ENCODE data around the gene PHYHIPL.

Gene PHYHIPL

DNA sequence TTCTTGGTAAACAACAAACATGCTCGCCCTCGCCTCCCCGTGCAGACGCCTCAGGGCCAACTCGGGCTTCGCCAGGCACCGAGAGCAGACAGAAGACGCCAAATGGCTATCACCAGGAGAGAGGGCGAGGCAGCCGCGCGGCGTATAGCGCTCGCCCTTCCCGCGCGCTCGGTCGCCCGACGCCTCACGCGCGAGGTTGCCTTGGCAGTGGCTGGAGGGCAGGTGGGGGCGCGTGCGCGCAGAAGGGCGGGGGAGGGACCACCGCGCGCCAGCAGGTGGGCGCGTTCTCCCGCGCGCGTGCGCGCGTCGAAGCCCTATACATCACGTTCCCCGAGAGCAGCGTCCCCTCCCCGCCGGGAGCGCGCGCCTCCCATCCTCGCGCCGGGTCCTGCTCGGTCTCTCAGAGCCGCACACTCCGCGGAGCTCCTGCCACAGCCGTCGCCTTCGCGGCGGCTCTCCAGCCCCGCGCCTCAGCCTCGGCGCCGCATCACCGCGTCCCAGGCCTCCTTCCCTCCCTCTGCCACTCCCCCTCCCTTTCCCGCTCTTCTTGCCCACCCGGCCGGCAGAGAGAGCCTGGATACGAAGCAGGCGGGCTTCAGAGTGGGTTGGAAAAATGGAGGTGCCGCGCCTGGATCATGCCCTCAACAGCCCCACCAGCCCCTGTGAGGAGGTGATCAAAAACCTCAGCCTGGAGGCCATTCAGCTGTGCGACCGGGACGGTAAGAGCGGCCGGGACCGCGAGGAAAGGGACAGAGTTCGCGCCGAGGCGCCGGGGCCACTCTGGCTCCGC, at the start of gene PHYHIPL:
PHYHIPL (plus strand) TSS at position 403 of the 790 bp plus-strand sequence; CDS start at position 614, 211 bp downstream.
- DNase-seq (ENCODE audit: insufficient read length, low spot score) (no peak), FAIRE-seq (no peak)

DNA sequence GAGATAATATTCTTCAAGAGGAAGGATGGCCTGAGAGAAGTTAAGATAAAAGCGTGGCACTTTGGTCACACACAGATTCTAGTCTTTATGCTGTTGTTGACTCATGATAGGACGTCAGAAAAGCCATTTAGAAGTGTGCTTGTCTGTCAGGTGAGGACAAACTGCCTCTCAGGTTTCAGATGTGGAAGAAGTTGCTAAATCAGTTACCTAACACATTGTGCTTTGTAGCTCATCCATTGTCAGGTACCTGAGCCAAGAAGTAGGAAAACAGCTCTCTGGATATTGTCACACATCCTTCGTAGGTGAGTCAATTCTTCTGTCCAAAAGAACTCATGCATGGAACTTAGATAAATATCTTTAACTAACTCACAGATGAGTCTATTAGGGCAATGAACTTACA, 49.5 kb upstream of the PHYHIPL start:
- no peak for FAIRE-seq
- DNase-seq (ENCODE audit: insufficient read length, low spot score), result no peak

DNA sequence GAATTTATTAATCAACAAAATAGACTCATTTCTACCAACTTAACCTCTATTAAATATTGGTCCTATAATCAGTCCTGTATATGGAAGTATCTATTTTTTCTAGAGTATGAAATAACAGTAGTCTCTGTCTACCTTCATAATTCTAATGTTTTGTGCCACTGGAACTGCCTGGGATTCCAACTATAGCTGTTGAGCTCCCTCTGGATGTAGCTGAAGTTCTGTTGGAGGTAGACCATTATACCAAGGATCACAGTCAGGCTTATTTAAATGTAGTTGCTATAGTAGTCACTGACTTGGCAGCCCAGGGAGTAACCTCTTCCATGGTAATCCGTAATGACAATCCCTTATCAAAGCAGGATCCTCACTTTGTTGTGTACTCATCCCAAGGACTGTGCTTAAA, 48.5 kb upstream of the PHYHIPL start:
- DNase-seq (ENCODE audit: insufficient read length, low spot score), result no peak
- no peak for FAIRE-seq

DNA sequence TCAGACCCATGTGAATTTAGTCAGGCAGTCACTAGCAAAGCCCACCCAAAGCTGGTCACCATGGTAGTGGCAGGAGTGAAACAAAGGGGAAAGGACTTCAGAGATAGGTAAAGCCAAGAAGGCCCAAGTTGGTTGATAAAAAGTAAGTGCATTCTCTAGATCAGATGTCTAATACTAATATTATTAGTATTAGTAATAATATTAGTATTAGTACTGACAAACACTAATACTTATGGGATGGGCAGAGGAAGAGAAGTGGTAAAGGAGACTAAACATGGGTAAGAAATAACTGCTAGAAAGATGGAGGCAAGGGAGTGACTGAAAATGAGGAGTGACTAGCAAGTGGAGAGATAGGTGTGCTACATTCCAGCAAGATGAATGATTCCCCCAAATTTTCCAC, 46.6 kb upstream of the PHYHIPL start:
- no peak for DNase-seq (ENCODE audit: insufficient read length, low spot score)

DNA sequence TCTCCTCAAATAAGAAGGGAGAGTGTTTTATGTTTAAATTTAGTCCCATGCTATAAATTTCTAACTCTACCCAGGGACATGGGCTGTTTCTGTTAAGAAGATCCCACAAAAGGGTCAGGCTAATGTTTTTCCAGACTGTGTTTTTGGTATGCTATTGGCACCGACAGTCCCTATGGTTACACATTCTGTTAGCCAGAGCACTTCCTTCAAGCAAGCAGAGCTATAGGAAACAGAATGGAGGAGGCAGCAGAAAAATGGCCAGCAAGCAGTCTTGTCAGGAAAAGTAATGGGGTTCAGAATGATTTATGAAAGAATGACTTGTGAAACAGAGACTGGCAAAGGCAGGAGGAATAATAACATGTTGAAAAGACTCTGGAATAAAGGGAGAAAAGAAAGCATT, 44.8 kb upstream of the PHYHIPL start:
- DNase-seq (ENCODE audit: insufficient read length, low spot score) (no peak), FAIRE-seq (no peak)

More for the DNA sequence above, 46.6 kb upstream of the PHYHIPL start:
- no peak for FAIRE-seq

DNA sequence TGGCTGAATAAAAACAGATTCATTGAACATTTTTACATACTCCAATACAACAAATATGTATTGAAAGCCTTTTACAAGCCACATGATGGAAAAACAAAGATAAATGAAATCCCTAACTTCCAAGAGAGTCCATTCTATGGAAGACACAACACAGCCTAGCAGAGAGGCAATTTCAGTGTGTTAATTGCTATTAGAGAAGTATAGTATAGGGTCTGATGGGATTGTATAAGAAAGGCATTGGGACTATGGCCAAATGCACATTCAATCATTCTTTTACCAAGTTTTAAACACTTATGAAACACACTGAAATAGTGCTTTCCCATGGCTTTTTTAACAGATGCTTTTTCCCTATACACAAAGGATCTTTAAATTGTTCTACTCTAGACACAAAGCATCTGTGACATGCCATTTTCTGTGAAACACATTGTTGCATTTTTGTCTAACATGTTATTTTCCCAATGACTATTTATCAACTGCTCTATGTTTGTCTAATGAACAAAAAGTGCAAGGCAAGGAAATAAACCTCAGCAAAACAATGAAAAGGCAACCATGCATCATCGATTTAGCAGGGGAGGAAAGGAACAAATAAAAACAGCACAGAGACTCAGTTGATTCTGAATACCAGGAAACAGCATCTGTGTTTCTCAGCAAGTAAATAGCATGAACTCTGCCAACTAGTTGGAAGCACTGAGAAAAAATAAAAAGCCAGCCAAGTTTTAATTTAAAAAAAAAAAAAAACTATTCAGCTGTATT, 42.4 kb upstream of the PHYHIPL start:
- DNase-seq (ENCODE audit: insufficient read length, low spot score), result no peak
- no peak for FAIRE-seq

DNA sequence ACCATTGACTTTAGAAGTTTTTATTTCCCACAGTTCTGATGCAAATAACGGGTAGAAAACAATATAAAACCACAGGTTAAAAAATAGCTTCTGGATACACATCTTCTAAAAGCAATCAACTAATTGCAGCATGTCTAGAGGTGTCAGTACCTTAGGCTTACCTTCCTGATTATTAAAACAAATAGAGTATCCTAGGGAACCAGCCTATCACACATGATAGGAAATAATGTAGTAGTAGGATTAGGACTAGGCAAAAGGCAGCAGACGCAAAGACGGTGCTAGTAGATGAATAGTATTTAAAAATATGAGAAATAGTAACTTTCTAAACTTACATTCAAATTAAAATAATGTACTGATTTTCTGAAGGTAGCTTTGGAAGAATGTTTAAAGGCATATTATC, 41.7 kb upstream of the PHYHIPL start:
- DNase-seq (ENCODE audit: insufficient read length, low spot score), result no peak
- no peak for FAIRE-seq

DNA sequence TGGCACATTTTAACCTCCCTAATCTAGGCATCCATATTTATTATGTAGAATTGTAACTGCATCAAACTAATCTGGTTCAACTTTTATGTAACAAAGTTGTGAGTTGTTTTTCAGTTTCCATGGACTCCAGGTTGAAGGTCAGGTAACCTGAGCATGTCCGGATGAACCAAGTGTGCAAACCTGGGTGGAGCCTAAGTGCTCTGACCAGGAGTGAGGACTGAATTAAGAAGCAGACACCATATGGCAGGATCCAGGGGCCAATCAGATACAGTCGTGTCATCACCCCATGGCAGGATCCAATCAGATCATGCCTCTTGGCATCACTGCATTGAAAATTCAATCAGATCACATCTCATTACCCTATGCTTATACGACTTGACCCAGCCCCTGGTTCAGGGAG, 41.2 kb upstream of the PHYHIPL start:
- no peak for FAIRE-seq
- no peak for DNase-seq (ENCODE audit: insufficient read length, low spot score)

DNA sequence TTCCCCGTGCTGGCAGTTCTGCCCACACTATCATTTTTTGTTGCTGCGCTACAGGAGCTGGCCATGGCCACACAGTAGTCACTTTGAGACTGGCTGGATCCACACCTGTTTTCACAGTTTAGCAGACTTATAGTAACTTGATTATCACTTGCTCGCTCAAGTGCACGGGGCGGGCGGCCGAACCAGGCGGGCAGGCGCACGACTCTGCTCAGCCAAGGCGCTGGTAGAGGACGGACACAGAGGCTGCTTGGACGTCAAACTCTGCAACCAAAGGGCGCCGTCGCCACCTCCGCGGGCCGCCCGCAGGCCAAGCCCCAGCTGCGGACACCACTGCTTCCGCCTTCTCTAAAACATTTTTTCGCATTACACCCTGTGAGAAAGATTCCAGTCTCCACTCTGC, 38.4 kb upstream of the PHYHIPL start:
- no peak for FAIRE-seq
- DNase-seq (ENCODE audit: insufficient read length, low spot score), result no peak

DNA sequence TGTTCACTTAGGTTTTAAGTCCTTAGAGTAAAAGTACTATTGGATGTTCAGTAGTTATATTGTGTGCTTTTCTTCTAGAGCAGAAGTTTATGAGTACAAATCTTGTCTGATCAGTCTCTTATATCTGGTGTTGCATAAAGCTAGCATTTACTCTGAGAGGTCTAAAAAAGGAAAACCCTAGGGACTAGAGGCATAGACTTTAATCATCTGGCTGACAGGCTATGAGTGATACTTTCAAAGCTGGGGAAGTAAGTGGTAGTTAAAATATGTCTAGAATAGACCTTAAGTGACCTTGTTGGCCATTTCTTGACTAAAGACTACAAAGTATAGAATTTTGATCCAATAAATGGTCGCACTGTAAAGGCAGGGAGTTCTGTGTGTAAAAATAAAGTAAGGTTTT, 32.9 kb upstream of the PHYHIPL start:
- DNase-seq (ENCODE audit: insufficient read length, low spot score) (no peak), FAIRE-seq (no peak)

DNA sequence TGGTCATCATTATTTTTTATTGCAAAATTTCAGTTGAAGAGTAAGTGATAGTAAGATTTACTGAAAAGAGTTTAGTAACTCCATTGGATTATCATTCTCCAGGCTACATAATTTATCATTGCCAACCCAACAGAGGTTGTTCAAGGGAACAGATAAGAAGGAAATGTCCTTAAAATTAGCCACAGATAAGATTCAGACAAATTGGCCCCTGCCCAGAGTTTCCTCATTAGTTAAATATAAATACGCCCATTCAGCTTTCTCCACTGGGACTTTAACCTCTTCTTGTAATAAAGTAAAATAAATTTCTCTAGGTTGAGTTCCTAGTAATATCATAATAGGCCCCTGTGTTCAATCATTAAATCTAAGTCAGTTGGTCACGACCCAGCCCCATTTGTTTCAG, 27.7 kb upstream of the PHYHIPL start:
- DNase-seq (ENCODE audit: insufficient read length, low spot score), result no peak
- FAIRE-seq, result no peak

DNA sequence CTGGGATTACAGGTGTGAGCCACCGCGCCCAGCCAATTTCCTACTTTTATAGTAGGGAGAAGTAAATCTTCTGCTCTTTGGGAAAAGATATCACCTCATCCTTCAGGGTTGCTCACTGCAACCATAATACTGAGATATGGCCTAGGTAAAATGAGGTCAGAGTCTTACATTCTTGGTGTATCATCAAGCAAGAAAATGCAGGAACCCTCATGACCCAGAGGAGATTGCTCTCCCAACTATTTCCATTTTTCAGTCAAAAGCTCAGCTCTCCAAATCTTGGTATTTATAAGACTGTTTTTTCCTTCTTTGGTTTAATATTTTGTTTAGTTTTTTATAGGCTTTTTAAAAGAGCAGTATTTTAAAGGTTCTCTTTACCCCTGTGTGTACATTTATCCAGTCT, 20.9 kb upstream of the PHYHIPL start:
- DNase-seq (ENCODE audit: insufficient read length, low spot score) (no peak), FAIRE-seq (no peak)

DNA sequence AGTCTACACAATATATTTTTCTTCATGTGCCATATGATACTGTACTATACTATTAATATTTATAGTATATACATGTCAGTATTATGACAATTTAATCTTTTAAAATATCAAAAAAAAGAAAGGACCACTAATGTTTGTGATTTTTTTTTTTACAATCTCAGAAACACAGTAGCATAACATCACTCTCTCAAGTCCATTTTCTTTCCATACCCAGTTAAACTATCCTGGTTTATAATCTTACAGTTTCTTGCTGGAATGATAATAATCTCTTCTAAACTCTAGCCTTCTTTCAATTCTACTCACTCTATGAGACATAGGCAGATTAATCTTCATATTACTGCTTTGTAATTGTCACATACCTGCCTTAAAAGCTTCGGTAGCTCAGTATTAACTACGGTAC, 8.9 kb upstream of the PHYHIPL start:
- FAIRE-seq (no peak), DNase-seq (ENCODE audit: insufficient read length, low spot score) (no peak)

DNA sequence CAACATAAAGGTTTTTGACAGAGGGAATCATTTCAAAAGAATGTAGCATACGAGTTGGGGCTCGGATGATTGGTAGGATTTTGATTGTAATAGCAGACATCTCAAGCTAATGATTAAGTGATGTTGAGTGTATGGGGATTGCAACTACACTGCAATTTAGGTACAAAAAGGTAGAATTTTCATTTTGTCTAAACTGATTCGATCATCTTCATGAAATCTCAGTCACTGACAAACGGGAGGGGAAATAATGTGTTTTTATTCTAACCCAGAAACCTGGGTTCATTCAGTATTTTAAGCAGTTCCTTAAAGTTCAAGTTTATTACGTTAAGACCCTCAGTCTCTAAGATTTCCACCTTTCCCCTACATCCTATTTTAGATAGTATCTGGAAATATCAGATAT, 3.9 kb upstream of the PHYHIPL start:
- FAIRE-seq, result no peak
- no peak for DNase-seq (ENCODE audit: insufficient read length, low spot score)

DNA sequence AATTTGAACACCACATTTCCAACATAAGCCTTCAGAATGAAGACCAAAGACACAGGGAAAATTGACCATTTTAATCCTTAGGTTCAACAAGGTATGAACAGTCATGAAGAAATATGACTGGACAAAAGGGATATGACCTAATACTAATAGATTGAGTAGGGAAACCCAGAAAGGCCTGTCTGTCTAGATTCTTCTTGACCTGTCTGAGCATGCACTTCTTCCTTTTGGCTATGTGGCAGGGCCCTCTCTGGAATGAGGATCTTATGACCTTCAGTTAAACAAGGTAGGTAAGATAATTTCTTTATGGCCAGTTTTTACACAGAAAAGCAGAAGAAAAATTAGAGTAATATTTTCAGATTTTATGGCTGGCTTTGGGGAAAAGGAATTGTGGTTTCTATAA, 3.0 kb upstream of the PHYHIPL start:
- no peak for DNase-seq (ENCODE audit: insufficient read length, low spot score)
- FAIRE-seq, result no peak

DNA sequence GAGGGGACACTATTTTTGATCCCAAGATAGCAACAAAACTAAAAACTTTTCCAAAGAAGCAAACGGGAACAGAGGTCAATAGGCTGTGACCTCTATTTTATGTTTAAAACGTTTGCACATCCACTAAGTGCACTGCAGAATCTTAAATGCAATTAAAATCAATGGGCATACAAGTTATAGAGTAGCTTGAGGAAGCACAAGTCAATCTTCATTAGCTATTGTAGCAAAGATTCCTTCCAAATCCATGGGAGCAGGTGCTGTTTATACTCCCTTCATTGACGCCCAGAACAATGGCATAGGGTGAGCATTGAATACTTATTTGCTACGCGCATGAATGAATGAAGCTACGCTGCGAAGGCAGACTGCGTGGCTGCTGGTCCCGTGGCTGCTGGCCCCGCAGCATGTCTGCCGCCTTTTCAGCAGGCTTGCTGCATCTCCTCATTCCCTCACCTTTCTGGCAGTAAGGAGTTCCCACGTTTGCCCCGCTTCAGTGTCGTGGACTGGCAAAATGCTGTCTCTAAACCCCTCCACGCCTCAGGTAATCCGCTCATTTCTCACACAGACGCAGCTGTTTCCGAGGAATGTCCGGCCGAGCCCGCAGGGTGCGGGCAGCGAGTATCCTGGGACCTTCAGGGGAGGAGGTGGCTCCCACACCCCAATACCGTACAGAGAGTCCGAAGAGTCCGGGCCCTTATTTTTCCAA, 754 bp upstream of the PHYHIPL start:
- FAIRE-seq (no peak), DNase-seq (ENCODE audit: insufficient read length, low spot score) (no peak)

DNA sequence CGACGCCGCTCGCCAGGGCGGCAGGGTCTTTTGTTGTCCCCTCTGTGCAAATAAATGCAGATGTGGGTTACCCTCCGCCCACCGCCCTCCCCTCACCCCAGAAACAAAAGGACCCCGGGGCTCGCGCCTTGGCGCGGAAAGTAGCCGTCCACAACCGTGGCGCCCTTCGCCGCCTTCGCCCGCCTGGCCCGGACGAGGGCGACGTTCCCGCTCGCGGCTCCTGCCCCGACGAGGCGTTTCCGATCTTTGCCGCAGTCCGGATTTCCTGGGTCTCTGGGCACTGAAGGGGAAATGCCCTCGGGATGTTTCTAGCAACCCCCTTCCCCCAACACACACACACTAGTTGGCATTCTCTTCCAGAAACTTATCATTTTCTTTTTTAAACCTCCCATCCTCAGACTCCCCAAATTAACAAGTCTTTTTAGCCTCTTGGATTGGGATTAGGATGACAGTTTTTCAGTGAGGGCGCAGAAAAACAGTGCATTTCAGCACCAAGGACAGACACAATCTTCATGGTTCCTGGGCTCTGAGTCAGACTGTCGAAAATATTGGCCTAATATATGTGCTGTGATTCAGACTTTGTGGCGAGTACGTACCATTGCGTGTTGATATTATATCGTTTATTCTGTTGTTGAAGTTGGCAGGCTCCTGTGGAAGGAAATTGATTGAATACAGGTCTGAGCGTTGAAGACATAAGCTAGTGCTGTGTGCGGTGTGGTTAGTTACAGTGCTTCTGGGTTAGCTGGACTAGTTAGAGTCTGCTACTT, 771 bp downstream of the PHYHIPL start:
- DNase-seq (ENCODE audit: insufficient read length, low spot score) (no peak), FAIRE-seq (no peak)

DNA sequence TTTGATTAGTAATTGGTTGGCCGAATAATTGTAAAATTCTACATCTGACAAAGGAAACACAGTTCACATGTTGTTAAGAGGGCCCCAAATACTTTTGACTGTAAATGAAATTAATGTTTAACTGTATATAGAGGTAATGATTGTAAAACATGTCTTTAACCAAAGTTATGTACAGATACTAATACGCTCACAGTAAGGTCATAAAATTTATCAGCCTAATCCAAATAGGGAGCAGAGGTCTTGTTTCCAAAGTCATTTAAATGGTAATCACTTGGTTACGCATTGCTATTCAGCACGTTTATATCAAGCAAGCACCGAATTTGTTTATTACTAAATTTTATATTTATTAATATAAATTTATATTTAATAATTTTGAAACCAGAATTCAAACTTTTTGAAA, 1.4 kb downstream of the PHYHIPL start:
- DNase-seq (ENCODE audit: insufficient read length, low spot score) (no peak), FAIRE-seq (no peak)

DNA sequence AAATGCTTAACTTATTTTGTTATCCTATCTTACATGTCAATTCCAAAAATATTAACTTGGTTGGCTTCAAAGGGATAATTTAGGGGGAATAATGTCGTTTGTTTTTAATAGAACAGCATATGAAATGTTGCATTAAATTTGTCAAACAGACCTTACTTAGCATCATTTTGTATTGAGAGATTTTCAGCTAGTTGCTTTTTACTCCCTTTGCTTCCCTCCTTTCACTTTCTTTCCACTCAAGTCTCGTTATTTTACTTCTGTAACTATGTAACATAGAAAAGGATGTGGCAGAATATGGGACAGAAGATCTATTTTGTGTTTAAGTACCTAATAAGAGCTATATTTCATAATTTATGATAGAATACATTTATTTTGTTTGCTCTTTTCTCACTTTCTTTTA, 2.6 kb downstream of the PHYHIPL start:
- DNase-seq (ENCODE audit: insufficient read length, low spot score) (no peak), FAIRE-seq (no peak)

DNA sequence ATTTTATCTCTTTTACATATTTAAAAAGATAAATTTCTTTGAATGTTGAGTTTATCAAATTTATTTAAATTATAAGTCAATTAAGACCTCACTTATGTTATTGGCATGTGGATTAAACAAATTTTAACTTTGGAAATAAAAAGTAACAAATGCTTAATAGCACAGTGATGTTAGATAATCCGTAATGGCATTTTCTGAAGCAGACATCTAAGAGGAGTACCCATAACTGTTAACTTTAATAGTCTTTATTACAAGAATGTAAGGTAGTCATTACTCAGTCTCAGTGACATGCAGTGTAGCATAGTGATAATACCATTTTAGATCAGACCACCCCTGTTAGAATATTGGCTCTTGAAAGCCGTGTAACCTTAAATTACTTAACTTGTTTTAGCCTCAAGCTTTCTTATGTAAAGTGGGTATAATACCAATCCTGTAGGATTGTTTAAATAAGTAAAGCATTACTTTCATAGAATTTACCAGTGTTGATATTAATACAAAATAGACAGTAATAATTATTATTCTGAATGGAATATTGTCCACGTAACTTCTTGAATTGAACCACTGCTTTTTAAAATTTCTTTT, 4.3 kb downstream of the PHYHIPL start:
- no peak for FAIRE-seq
- no peak for DNase-seq (ENCODE audit: insufficient read length, low spot score)

DNA sequence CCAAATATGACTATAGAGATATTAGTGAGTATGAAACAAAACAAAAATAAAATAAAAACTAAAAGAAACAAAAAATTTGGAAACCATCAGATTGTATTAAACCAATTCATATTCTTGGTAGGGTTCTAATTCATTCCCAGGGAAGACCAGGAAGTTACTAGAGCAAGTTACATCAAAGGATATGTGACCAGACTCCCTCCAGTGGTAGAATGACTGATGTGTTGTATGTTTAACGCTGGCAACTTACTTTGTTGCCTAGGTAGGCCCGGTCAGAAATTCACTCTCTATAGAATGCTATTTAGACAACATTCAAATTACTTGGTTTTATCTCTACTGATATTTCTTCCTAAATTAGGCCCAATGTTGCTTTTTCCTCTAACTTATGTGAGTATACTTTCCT, 5.2 kb downstream of the PHYHIPL start:
- peak; percentile 3 for DNase-seq (ENCODE audit: insufficient read length, low spot score)
- FAIRE-seq, result peak; percentile 49
